Measurements from ENCODE around the gene IL1RN. TPM values are rescaled to one million over a fixed set of nuclear protein-coding genes. Genes with fewer than 3 reads are reported as not detected.

The IL1RN gene
- total and polyA plus RNA-seq, 8 donors, result 0.37 to 3.1 (median 1.4) TPM; not detected in 1

GRCh38 chr2:113142290-113142689 is 14.9 kb downstream of the IL1RN start:
- H3K27me3 ChIP-seq, result no peaks in the 10 kb centered on the region
- no peak for ATAC-seq
- H3K4me1 ChIP-seq, result peaks cover 0 to 15% (median 0%) of the 10 kb centered on the region in 3 donors
- no peak for DNase-seq
- 90 to 93% methylated on average over 2 of the region's 2 CpGs for WGBS, 2 donors
- no peak overlapping the region for H3K27ac ChIP-seq
- no peaks in the 10 kb centered on the region for H3K9me3 ChIP-seq
- intact Hi-C loops (cut with DNase I), result no loop called here
- FAIRE-seq, result no peak
- TF ChIP-seq CTCF (IDR thresholded peaks at IDR 0.05), result no peak
- H3K4me3 ChIP-seq, result no peak overlapping the region
- H3K36me3 ChIP-seq, result no peaks in the 10 kb centered on the region

- WGBS, 2 donors, result 65 to 66% methylated on average over 4 of the region's 4 CpGs
Observed at GRCh38 chr2:113144259-113144658, 16.9 kb downstream of the IL1RN start.

GRCh38 chr2:113148606-113149552 is 21.5 kb downstream of the IL1RN start:
- WGBS, 2 donors, result 77 to 82% methylated on average over 8 of the region's 8 CpGs
- no peak for DNase-seq

More at GRCh38 chr2:113144259-113144658, 16.9 kb downstream of the IL1RN start:
- ATAC-seq, result no peak
- Histone ChIP-seq H3K4me1 (peaks cover 0 to under 1% (median 0%) of the 10 kb centered on the region in 3 donors), H3K27me3 (no peaks in the 10 kb centered on the region), H3K36me3 (no peaks in the 10 kb centered on the region), H3K4me3 (no peak overlapping the region), H3K9me3 (no peaks in the 10 kb centered on the region), H3K27ac (no peak overlapping the region)
- no peak for DNase-seq
- no peak for TF ChIP-seq CTCF (IDR thresholded peaks at IDR 0.05)
- intact Hi-C loops (cut with DNase I), result no loop called here
- no peak for FAIRE-seq

GRCh38 chr2:113149553-113150257 is 22.3 kb downstream of the IL1RN start:
- no peak for TF ChIP-seq CTCF (IDR thresholded peaks at IDR 0.05)
- Histone ChIP-seq H3K27ac (no peak overlapping the region), H3K4me1 (no peaks in the 10 kb centered on the region), H3K36me3 (no peaks in the 10 kb centered on the region), H3K4me3 (no peak overlapping the region), H3K9me3 (no peaks in the 10 kb centered on the region), H3K27me3 (no peaks in the 10 kb centered on the region)
- FAIRE-seq (no peak), DNase-seq (no peak), ATAC-seq (no peak)
- intact Hi-C loops (cut with DNase I), result no loop called here
- 76 to 77% methylated on average over 1 of the region's 1 CpG for WGBS, 2 donors

More at GRCh38 chr2:113148606-113149552, 21.5 kb downstream of the IL1RN start:
- no peaks in the 10 kb centered on the region for H3K9me3 ChIP-seq
- H3K4me3 ChIP-seq, result no peak overlapping the region
- intact Hi-C loops (cut with DNase I), result no loop called here
- FAIRE-seq (no peak), ATAC-seq (no peak)
- no peak for TF ChIP-seq CTCF (IDR thresholded peaks at IDR 0.05)
- no peaks in the 10 kb centered on the region for H3K27me3 ChIP-seq
- H3K27ac ChIP-seq, result no peak overlapping the region
- H3K4me1 ChIP-seq, result no peaks in the 10 kb centered on the region
- no peaks in the 10 kb centered on the region for H3K36me3 ChIP-seq
